HepG2 (cell line): Measurements from ENCODE around the gene RELB. TPM values are rescaled to one million over a fixed set of nuclear protein-coding genes. Genes with fewer than 3 reads are reported as not detected.

ENCODE experiments used
- ATAC-seq: fragments of 200-7000 bp; cut with Tn5 transposase; 3 replicates; pipeline ENCODE4 v1.9.1; 2020; ENCODE audit warnings: mild to moderate bottlenecking, moderate library complexity
- BruUV-seq: library from RNA; stranded (reverse); fragments of 400-500 nt; replicated peaks from 2 replicates; lab custom pipeline; 2021; lab: Mats Ljungman, UMichigan
- CTCF ChIA-PET: fragments of 300-600 bp; formaldehyde crosslinking; extraction: SDS; loops from one replicate; lab custom pipeline; 2021; ENCODE audit warnings: low total read pairs, inconsistent platforms, low intra/inter-chr PET ratio; lab: Yijun Ruan, JAX
- POLR2A ChIA-PET: fragments of 350-600 bp; sonication (Branson Sonifier 250); formaldehyde crosslinking; loops from one replicate; lab custom pipeline; 2020; ENCODE audit warnings: antibody characterized with exemption, inconsistent platforms; lab: Yijun Ruan, JAX
- DNase-seq: peaks from one replicate; pipeline ENCODE4 v3.0.0-alpha.2; 2015; ENCODE audit warnings: low spot score
- FAIRE-seq: peaks from 3 replicates; lab custom pipeline; 2011; peaks lifted over from hg19 to GRCh38; lab: Jason Lieb, UNC
- H2AFZ ChIP-seq: one replicate; pipeline ENCODE4 v1.6.1; 2011; ENCODE audit warnings: low read length, inconsistent platforms
- H3K27ac ChIP-seq: fragments of 300-600 bp; 3 replicates; pipeline ENCODE4 v1.8.0; 2011; ENCODE audit warnings: mixed run types, mild to moderate bottlenecking, mixed read lengths, low read length, inconsistent platforms; ENCODE audit not compliant: insufficient read depth; ENCODE audit errors: extremely low read length
- H3K27me3 ChIP-seq, 2 experiments: fragments of 200-600 bp in 1 of 2; 2 replicates in 1 of 2; 3 replicates in 1 of 2; pipeline versions ENCODE4 v1.6.0 to v1.8.0; 2011; ENCODE audit warnings: low read length in 2 of 2, mild to moderate bottlenecking in 2 of 2, moderate library complexity in 2 of 2, inconsistent platforms in 1 of 2; ENCODE audit not compliant: insufficient read depth in 2 of 2, control insufficient read depth in 1 of 2
- H3K36me3 ChIP-seq, 2 experiments: fragments of 200-600 bp in 1 of 2; replicated peaks in 1 of 2; 2 replicates in 1 of 2; 3 replicates in 1 of 2; pipeline versions ENCODE4 v1.5.1 to v1.8.0; 2011; ENCODE audit warnings: low read length in 2 of 2, inconsistent platforms in 1 of 2; ENCODE audit not compliant: insufficient read depth in 2 of 2, control insufficient read depth in 1 of 2
- H3K4me1 ChIP-seq: 2 replicates; pipeline ENCODE4 v1.5.1; 2012; ENCODE audit warnings: low read length, inconsistent platforms; ENCODE audit not compliant: insufficient read depth
- H3K4me2 ChIP-seq: 2 replicates; pipeline ENCODE4 v1.6.0; 2011; ENCODE audit warnings: low read depth, low read length, inconsistent platforms
- H3K4me3 ChIP-seq, 3 experiments: fragments of 200-600 bp in 1 of 3; sonication (generic), shearing (Covaris generic) in 1 of 3; replicated peaks in 1 of 3; 2 replicates each; pipeline ENCODE4 v1.5.1; 2011 to 2016; ENCODE audit warnings: low read length in 3 of 3, inconsistent platforms in 2 of 3, low read depth in 2 of 3, mild to moderate bottlenecking in 2 of 3, control low read depth in 1 of 3, mixed read lengths in 1 of 3; ENCODE audit not compliant: insufficient read depth in 1 of 3
- H3K79me2 ChIP-seq: one replicate; pipeline ENCODE4 v1.6.1; 2011; ENCODE audit warnings: low read length, inconsistent platforms; ENCODE audit not compliant: insufficient read depth
- H3K9ac ChIP-seq: 2 replicates; pipeline ENCODE4 v1.6.0; 2011; ENCODE audit warnings: mild to moderate bottlenecking, low read depth, low read length, inconsistent platforms; ENCODE audit not compliant: insufficient read depth
- H3K9me3 ChIP-seq: 2 replicates; pipeline ENCODE4 v1.5.1; 2012; ENCODE audit warnings: mild to moderate bottlenecking, low read length
- H4K20me1 ChIP-seq: 2 replicates; pipeline ENCODE4 v1.6.0; 2011; ENCODE audit warnings: inconsistent platforms, mild to moderate bottlenecking, low read length, moderate library complexity; ENCODE audit not compliant: insufficient read depth
- NCOA1 ChIP-seq: sonication (generic); formaldehyde crosslinking; IDR thresholded peaks from 2 replicates; pipeline ENCODE4 v1.9.0; 2021; ENCODE audit warnings: missing genetic modification reagents
- TCF12 ChIP-seq, 2 experiments: fragments of 450-650 bp in 1 of 2; sonication (generic) in 1 of 2; formaldehyde crosslinking in 1 of 2; IDR thresholded peaks; 2 replicates each; pipeline versions ENCODE4 v1.6.1 to v1.8.0; 2017 to 2022; ENCODE audit warnings: antibody characterized with exemption in 1 of 2, mild to moderate bottlenecking in 1 of 2, missing genetic modification reagents in 1 of 2, moderate library complexity in 1 of 2
- ZNF121 ChIP-seq: sonication (generic); formaldehyde crosslinking; IDR thresholded peaks from 2 replicates; pipeline ENCODE4 v1.5.0; 2020; ENCODE audit warnings: mild to moderate bottlenecking, missing genetic modification reagents
- ZNF263 ChIP-seq: sonication (generic); formaldehyde crosslinking; IDR thresholded peaks from 2 replicates; pipeline ENCODE4 v1.4.0; 2020; ENCODE audit warnings: missing genetic modification reagents
- ZNF414 ChIP-seq: sonication (generic); formaldehyde crosslinking; IDR thresholded peaks from 2 replicates; pipeline ENCODE4 v1.5.0; 2020; ENCODE audit warnings: missing genetic modification reagents
- ZNF83 ChIP-seq: sonication (generic); formaldehyde crosslinking; IDR thresholded peaks from 2 replicates; pipeline ENCODE4 v1.4.0; 2020; ENCODE audit warnings: missing genetic modification reagents, mild to moderate bottlenecking, borderline replicate concordance
- WGBS: methylation state at CpG from one replicate; pipeline ENCODE4 v1.1.6; 2017; ENCODE audit warnings: low lambda C conversion rate; 5-methylcytosine and 5-hydroxymethylcytosine counted together
- in situ Hi-C: cut with HindIII; loops from 2 replicates; pipeline ENCODE4 v1.10.0; 2017; ENCODE audit warnings: low pct_unique_long_range_greater_than_20kb; ENCODE audit not compliant: extremely low pct_ligation_motif_present
- intact Hi-C: fragments of 100-400 bp; cut with micrococcal nuclease; formaldehyde crosslinking; loops from one replicate; pipeline ENCODE4 v1.10.0; 2022; ENCODE audit not compliant: unreplicated experiment
- polyA plus RNA-seq, 8 experiments: library from polyadenylated mRNA; depleted of rRNA in 3 of 8; stranded (reverse) in 7 of 8; unstranded in 1 of 8; fragments of >200 nt; fragmentation: Illumina TruSeq in 4 of 8; extraction: Trizol in 4 of 8; gene quantifications; 2 replicates each; pipeline versions ENCODE4 v1.2.1 to v1.2.3, GENCODE V29; 2011 to 2016; ENCODE audit warnings: low read depth in 4 of 8, missing spikeins in 1 of 8, mixed read lengths in 1 of 8; ENCODE audit not compliant: insufficient read depth in 1 of 8
- total RNA-seq, 5 experiments: library from RNA; depleted of rRNA; stranded (reverse); fragments of >200 nt; fragmentation: Illumina TruSeq; extraction: Trizol; gene quantifications; 2 replicates each; pipeline ENCODE4 v1.2.3, GENCODE V29; 2016; ENCODE audit warnings: low read depth in 1 of 5

Gene RELB
- total and polyA plus RNA-seq, 2 of the 13 experiments (the other 11 are each of a cell fraction or from before 2014, with no cell fraction given): 1.9 to 3.5 TPM

- H3K4me3 ChIP-seq: no peak overlapping the region
- H3K36me3 ChIP-seq: peaks cover 16 to 40% of the 10 kb centered on the region in 2 experiments
- H3K4me2 ChIP-seq: no peak overlapping the region
- no TSS peak for BruUV-seq
- H2AFZ ChIP-seq: no peak overlapping the region
- CTCF ChIA-PET: no interaction called here
- ATAC-seq (no peak), FAIRE-seq (no peak), DNase-seq (no peak)
- POLR2A ChIA-PET: interaction anchor here (2.2 kb wide), 1 partner anchor 10 kb away, joined by 14 read pairs; the partner anchor contains the start of gene CLASRP
- H3K9ac ChIP-seq: no peak overlapping the region
- intact Hi-C loops (no loop called here), in situ Hi-C loops (no loop called here)
- H3K9me3 ChIP-seq: no peaks in the 10 kb centered on the region
- WGBS: 90% methylated on average over 2 of the region's 8 CpGs
- H3K27me3 ChIP-seq: no peaks in the 10 kb centered on the region
- H3K27ac ChIP-seq: no peak overlapping the region
- H4K20me1 ChIP-seq: peaks cover 21% of the 10 kb centered on the region; the same call in 1 of the 2 replicates
- H3K4me1 ChIP-seq: peaks cover 46% of the 10 kb centered on the region
- TF ChIP-seq ZNF121 (CRISPR knock-in tag): no peak
- TF ChIP-seq ZNF83 (CRISPR knock-in tag): no peak
- TF ChIP-seq, all 625 proteins: peak for 0
- H3K79me2 ChIP-seq: peaks cover 54% of the 10 kb centered on the region
These were observed 47.9 kb downstream of the RELB start for GRCh38 chr19:45049073-45049736.

- H3K4me3 ChIP-seq: no peak overlapping the region
- BruUV-seq: no TSS peak
- TF ChIP-seq ZNF263: no peak
- no peak for TF ChIP-seq NCOA1 (CRISPR knock-in tag)
- TF ChIP-seq ZNF414 (CRISPR knock-in tag): no peak
- TF ChIP-seq TCF12 (IDR thresholded peaks at IDR 0.05): no peak
- TF ChIP-seq TCF12 (CRISPR knock-in tag; IDR thresholded peaks at IDR 0.05): no peak
- no peak overlapping the region for H2AFZ ChIP-seq
- POLR2A ChIA-PET: interaction anchor here (2.2 kb wide), 1 partner anchor 11 kb away, joined by 14 read pairs; the partner anchor contains the start of gene CLASRP
- no peak overlapping the region for H3K27ac ChIP-seq
- H3K4me2 ChIP-seq: no peak overlapping the region
- ATAC-seq: no peak
- peaks cover 21% of the 10 kb centered on the region; the same call in 1 of the 2 replicates for H4K20me1 ChIP-seq
- peaks cover 50% of the 10 kb centered on the region for H3K79me2 ChIP-seq
- WGBS: 96% methylated on average over 6 of the region's 6 CpGs
- no peak for DNase-seq
- intact Hi-C loops: no loop called here
- CTCF ChIA-PET: no interaction called here
- H3K27me3 ChIP-seq: no peaks in the 10 kb centered on the region
- H3K9me3 ChIP-seq: no peaks in the 10 kb centered on the region
- no peak for FAIRE-seq
- H3K4me1 ChIP-seq: peaks cover 38% of the 10 kb centered on the region
- H3K36me3 ChIP-seq: peaks cover 18 to 41% of the 10 kb centered on the region in 2 experiments
- in situ Hi-C loops: no loop called here
- no peak overlapping the region for H3K9ac ChIP-seq
These were observed 48.8 kb downstream of the RELB start for GRCh38 chr19:45050036-45050435.
